GM12872 (cell line): ENCODE data around the gene NUP107.

ENCODE experiments used
- TF ChIP-seq, protein P1 (sequence below): IDR thresholded peaks from 3 replicates; pipeline ENCODE4 v1.5.1; 2011; ENCODE audit warnings: low read depth, mild to moderate bottlenecking, low read length, moderate library complexity; ENCODE audit not compliant: insufficient read depth

Gene NUP107

GRCh38 chr12:68775121-68775630 is 88.4 kb downstream of the NUP107 start:
- TF ChIP-seq, protein P1, sequence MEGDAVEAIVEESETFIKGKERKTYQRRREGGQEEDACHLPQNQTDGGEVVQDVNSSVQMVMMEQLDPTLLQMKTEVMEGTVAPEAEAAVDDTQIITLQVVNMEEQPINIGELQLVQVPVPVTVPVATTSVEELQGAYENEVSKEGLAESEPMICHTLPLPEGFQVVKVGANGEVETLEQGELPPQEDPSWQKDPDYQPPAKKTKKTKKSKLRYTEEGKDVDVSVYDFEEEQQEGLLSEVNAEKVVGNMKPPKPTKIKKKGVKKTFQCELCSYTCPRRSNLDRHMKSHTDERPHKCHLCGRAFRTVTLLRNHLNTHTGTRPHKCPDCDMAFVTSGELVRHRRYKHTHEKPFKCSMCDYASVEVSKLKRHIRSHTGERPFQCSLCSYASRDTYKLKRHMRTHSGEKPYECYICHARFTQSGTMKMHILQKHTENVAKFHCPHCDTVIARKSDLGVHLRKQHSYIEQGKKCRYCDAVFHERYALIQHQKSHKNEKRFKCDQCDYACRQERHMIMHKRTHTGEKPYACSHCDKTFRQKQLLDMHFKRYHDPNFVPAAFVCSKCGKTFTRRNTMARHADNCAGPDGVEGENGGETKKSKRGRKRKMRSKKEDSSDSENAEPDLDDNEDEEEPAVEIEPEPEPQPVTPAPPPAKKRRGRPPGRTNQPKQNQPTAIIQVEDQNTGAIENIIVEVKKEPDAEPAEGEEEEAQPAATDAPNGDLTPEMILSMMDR: no peak

GRCh38 chr12:68776976-68777610 is 90.3 kb downstream of the NUP107 start:
- TF ChIP-seq, protein P1: no peak

GRCh38 chr12:68779280-68779679 is 92.5 kb downstream of the NUP107 start:
- TF ChIP-seq, protein P1: no peak

DNA sequence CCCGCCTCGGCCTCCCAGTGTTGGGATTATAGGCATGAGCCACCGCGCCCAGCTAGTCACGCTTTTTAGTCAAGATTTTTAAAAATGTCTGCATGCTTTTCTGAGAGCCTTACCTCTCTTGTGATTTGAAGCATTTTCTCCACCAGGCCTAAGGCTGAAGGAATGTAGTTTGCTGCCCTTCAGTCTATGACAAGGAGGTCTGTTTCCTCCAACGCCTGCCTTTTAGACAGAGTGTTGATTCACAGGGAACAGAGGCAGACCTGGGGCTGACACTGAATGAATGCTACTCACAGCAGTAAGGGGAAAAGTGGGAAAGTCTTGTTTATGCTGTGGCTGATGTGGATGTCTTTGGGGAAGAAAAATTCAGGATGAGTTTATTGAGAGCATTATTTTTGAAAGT is 94.0 kb downstream of the NUP107 start:
- TF ChIP-seq, protein P1: no peak

DNA sequence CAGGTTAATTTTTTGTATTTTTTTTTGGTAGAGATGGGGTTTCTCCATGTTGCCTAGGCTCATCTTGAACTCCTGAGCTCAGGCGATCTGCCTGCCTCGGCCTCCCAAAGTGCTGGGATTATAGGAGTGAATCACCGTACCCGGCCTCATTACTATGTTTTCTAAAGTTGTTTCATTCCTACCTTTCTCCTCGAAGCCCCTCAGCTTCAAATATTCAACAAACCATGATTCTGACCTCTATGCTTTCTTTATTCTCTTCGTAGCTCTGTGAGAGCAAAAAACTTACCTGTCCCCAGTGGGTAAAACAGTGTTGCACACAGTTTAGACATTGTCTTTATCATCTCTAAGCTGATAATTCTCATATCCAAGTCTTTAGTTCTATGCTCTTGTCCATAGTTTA is 95.0 kb downstream of the NUP107 start:
- TF ChIP-seq, protein P1: no peak

DNA sequence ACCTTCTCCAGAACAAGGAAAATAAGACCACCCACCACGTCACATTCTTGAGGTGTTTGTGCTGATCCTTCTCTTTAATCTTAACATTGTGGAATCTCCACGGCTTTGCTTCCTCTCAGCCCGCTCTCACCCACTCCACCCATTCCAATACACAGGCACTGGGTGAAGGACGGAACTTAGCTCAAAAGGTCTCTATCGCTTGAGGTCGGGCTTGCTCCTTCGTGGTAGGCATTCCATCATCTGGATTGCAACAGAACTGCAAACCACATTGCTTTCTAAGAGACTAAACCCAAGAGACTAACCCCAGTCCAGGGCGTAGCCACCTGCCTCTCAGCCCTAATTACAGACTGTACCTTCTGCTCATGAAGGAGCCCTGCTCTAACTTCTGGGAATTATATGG is 97.2 kb downstream of the NUP107 start:
- TF ChIP-seq, protein P1: no peak

GRCh38 chr12:68785358-68785757 is 98.6 kb downstream of the NUP107 start:
- TF ChIP-seq, protein P1: no peak
